Stimulated activated CD4-positive, alpha-beta T cell treated with anti-CD3 and anti-CD28 coated beads, Interleukin-1b, Interleukin-23, amount 100 ng/mL, for 4 hours (primary cell): ENCODE measurements around the gene TMX4.
A peak's percentile ranks its signal among the peaks of the same experiment; 100 is the strongest.
"Not testable (repeated sequence)": the region's sequence is repeated elsewhere in the genome, so short reads cannot be mapped to it uniquely, and the experiment has no call there.

ENCODE experiments used
- DNase-seq, 2 donors: peaks; one replicate each; pipeline ENCODE4 v3.0.0-alpha.2; 2020; ENCODE audit warnings: low read depth in 2 of 2

TMX4 gene, protein sequence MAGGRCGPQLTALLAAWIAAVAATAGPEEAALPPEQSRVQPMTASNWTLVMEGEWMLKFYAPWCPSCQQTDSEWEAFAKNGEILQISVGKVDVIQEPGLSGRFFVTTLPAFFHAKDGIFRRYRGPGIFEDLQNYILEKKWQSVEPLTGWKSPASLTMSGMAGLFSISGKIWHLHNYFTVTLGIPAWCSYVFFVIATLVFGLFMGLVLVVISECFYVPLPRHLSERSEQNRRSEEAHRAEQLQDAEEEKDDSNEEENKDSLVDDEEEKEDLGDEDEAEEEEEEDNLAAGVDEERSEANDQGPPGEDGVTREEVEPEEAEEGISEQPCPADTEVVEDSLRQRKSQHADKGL

DNA sequence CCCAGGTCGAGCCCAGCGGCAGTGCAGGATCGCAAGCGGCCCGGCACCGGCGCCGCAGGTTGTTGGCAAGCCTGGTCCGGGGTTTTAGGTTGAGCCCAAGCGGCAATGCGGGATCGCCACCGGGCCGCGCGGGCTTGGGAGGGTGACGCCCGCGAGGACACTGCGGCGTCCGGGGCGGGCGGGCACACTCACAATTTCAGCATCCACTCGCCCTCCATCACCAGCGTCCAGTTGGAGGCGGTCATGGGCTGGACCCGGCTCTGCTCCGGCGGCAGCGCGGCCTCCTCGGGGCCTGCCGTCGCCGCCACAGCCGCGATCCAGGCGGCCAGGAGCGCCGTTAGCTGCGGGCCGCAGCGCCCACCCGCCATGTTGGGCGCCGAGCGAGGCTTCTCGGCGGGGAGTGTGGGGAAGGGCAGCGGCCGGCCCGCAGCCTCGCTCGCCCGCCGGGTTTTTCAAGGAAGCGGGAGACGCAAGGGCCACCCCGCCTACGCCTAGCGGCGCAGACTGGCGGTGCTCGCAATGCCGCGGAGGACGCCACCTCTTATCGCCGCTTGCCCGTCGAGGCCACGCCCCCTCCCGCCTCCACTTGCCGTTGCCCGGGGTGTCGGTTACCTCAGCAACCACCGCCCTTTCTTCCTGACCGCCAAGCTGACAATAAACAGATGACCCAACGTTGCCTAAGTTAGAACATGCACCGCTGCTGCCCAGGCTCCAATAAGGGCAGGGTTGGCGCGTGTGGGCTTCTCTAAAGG, at the start of gene TMX4:
Gene TMX4, minus strand, starts transcription at position 516 of the 752 bp plus-strand sequence. Its CDS starts 148 bp downstream, at position 368.
- DNase-seq: peak; percentile 77 to 89

DNA sequence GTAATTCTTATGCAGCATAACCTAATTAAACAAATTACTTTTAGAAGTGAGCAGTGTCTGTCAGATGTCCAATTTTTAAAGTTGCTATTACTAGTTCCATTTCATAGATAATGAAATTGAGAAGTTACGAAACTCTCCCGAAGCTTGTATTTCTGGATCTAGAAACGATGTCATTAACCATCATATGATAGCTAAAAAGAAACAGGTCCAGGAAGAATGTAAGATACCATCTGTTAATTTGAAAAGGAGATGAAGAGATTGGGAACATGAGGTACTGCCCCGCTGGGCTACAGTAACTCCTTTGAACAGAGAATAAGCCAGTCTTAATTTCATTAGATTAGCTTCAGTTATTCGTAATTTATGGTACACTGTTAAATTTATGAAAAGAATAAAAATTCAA, 47.5 kb upstream of the TMX4 start:
- DNase-seq: no peak

DNA sequence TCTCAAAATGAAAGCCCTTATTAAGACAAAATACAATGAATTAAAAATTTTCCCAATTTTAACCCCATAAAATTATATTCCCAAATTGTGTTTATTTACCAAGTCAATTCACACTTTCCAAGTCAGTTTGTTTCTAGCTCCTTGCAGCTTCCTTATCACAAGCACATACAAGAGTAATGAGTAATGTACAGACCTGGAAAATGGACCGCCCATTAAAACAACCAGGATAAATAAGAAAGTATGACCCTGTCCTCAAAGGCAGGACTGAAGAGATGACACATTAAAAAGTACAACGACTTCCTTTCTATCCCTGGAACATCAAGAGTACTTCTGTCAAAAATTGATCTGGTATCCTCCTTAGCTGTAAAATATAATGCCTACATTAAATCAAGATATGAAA, 47.1 kb upstream of the TMX4 start:
- DNase-seq: no peak

DNA sequence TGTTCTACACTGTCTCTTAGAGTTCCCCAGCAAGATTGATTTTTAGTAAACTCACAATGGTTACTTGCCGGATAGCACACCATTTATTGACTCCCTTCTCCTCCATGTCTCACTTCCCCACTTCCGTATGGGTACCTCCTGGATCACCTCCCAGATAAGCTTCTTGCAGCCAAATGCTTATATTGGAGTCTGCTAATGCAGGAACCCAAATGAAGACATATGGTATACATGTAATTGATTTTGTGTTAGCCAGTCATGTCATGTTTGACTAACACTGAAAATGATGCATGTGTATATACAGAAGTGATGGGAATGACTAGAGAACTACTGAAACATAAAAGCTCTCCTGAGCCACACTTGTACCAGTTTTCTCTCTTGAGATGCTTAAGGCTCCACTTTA, 46.1 kb upstream of the TMX4 start:
- DNase-seq: no peak

DNA sequence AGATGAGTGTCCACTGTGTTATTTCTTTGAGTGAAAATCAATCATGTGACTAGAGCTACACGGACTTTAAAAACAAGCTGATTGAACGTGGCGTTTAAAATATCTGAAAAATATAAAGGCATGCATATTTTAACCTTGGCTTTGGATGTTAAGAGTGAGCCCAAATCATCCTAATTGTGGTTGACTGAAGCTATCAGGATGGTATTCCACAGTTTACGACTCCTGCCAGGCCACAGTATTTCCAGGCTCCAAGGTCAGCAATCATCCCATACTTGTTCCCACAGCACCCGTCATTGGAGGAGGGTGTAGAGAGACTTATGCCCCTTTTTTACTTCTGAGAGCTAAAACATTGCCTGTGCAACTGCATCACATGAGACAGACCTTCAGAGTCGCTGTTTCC, 43.2 kb upstream of the TMX4 start:
- DNase-seq: no peak

DNA sequence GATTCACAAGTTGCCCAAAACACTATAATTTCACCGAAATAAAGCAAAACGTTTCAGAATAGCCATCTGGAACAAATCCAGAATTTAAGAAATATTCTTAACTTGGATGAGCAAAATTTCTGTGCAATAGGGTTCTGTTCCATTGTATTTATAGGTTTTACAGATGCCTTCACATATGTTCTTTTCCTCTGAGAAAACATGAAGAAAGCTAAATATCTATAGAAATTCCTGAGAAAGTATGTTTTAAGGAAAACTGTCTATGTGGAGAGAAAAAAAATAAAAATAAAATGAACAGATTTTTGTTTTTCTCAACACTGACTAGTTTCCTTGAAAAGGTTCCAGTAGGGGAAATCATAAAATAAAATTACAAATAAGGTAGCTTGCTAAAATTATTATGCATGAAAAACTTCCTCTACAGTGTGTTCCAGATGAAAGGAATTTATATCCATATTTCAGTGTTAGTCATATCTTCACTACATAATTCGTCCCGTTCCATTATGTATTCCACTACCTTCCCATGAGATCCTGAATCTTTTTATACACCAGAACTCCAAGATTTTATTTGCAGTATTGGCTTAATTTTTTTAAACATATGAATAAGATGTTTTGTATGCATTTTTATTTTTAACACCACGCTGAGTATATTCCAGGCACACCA, 42.4 kb upstream of the TMX4 start:
- no peak for DNase-seq

DNA sequence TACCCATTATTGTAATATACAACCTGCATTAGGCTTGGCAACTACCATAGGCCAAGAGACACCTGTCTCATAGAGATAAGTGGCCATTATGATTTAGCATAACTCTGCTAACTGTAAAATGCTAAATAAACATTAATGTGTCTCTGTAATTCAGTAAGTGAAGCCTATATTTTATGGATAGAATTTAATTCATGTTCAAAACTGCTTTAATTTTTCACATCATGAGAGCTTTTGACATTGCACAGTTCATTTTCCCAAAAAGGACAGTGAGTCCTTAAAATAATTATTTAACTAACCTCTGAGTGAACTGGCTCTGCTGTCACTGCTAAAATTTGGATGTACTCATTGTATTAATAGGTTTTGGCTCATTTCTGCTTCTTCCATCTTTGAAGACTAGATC, 41.4 kb upstream of the TMX4 start:
- DNase-seq: no peak

DNA sequence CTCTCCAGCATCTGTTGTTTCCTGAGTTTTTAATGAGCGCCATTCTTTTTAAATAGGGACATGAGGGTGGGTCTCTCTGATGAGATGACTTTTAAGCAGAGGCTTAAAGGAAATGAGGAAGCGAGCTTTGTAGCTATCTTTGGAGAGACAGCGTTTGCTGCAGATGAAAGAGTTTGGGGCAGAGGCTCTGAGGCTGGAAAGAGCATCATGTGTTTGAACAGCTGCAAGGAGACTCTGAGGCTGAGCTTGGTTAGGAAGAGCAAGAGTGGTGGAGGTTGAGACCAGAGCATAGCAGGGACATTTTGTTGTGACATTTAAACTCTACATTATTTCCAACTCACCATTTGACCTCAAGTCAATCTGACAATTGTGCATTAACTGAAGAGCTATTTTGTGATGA, 38.3 kb upstream of the TMX4 start:
- no peak for DNase-seq

DNA sequence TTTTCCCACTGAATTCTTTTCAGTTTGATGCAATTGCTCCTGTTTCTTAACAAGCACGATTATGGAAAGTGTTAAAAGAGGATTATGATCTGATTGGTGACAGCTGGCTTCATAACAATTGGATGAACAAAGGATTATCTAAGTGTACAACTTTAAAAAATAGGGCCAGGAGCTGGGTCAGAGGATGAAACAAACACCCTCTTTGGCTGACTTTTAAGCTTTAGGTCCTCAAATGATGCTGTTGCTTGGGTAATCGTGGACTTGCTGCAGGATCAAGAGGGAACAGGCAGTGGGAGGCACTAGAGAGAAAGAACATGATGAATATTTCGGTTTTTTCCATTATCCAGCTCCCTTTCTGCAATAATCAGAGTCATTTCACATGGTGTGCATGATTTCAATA, 35.5 kb upstream of the TMX4 start:
- DNase-seq: no peak

DNA sequence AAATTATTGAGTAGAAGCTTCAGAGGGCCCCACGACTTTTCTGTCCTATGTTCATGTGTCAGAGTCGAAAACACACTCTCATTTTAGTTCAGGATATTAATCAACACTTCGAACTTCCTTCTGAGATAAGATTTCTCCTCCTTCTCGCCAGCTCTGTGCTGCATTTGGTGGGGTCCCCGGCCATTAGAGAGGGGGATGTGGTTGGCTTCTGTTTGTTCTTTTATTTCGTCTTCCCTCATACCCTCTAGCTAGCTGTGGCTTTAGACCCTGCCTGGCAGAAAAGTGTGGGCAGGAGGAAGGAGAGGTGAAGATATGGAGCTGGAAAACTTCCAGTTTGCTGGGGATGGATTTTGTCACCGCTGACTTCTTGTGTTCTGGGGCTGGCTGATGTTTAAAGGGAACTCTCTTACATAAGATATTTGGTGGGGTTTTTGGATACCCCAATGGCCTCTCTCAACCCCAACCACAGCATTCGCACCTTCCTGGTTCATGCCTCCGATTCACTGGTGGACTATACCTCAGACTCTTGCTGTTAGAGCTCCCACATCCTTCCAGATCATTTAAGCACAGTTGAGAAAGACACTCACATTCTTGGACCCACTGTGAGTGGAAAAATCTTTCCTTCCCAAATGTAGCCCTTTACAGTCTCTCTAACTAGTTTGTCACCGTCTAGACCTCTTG, 30.7 kb upstream of the TMX4 start:
- DNase-seq: no peak

DNA sequence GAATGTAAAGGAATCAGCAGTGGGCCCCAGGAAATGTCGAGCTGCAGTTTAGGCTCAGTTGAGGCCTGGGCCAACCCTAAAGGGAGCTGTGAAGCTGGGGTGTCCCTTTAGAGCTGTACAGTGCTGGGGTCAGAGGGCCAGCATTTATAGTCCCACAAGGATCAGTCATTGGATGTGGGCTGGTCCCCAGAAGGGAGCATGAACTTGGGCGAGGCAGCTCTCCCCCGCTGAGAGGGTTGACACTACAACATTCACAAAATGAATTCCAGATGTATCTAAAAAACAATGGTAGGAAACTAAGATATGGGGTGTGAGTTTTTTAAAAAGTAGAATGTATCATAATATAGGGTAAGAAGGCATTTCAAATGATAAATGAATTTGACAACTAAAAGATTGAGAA, 29.7 kb upstream of the TMX4 start:
- DNase-seq: no peak

DNA sequence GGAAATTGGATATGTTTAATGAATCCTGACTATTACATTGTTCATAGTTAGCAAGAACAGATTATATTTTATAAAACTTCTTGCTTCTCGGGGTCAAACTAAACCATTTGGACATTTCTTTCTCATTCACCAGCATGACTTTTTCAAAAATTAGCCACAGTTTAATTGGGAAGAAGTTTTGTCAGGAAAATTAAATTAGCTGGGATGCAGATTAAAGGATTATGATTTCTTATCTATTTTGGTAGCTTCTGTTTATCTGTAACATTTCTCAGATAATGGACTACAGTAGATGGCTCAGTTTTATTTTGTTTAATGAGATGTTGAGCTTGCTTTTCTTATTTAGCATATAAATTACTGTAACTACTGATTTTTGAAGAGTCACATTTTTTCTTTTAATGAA, 26.4 kb upstream of the TMX4 start:
- no peak for DNase-seq

DNA sequence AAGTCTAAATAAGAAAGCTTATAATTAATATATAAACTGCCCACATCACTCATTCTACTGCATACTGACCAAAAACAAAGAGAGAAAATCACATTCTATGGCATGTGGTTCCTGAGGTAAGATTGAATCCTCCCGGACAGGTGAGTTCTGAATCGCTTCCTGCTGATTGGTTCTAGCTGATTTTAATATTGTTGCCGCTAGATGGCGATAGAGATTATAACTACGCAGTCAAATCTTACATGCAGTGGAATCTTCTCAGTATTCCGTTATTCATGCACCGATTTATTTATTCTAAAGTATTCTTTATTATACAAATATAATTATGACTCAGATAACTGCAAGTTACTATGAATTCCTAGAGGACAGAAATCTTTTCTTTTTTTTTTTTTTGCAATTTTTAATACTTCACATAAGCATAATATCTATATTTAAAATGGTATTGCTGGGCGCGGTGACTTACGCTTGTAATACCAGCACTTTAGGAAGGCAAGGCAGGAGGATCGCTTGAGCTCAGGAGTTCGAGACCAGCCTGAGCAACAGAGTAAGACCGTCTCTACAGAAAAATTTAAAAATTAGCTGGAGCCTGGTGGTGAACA, 24.2 kb upstream of the TMX4 start:
- peak in 1 of 2 donors; percentile 28 for DNase-seq

DNA sequence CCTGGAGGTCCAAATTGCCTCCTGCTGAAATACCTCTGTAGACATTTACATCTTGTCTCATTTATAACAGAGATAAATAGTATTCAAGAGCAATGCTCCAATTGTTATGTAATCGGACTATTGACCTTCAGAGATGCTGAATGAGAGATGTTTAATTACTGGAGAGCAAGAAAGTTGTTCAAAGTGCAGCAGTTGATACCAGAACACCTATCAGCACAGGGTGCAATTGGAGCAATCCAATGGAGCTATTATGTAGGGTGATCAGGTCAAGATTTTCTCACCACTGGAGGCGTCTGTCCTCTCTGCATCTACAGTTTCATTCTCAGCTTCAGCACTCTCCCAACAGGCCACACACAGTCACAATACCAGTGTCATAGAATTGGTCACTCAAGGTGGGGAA, 19.5 kb upstream of the TMX4 start:
- DNase-seq: no peak

DNA sequence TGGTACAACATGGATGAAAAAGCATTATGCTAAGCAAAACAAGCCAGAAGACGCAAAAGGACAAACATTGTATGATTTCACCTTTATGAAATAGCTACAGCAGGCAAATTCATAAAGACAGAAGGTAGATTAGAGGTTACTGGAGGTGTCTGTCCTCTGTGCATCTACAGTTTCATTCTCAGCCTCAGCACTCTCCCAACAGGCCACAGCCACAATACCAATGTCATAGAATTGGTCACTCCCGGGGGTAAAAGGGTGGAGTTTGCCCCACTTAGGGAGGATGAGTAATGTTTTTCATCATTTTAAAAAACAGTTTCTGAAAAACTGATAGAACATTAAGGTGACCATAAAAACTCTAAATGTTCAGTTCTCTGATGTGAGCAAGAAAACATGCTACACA, 17.2 kb upstream of the TMX4 start:
- DNase-seq: no peak

DNA sequence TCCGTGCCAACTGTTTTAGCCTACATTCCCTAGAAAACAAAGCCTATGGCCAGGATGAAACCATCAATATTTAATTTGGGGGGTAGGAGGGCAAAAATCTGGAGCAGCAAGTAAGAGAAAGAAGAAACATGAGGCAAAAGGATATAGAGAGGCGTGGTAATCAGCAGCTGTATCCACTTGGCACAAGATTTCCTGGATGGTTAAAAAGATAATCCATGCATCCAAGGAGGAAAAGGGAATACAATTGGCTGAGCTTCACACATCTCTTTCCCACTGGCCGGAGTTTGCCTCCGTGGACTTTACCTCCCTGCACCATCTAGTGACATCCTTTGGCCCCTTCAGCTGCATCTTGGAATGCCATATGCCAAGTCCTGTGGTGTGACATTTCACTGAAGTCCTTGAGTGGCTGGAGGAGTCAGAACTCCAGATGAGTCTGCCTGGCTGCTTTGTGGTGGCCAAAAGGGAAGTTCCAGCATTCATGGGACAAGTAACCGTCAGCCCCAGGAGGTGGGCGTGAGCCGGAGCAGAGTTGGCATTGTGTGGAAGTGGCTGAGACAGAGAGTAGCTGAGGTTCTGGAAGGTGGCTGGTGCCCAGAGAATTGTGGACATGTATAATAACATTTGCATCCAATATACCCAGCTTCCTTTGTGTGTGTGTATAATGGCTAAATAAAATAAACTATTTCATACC, 13.7 kb upstream of the TMX4 start:
- no peak for DNase-seq

DNA sequence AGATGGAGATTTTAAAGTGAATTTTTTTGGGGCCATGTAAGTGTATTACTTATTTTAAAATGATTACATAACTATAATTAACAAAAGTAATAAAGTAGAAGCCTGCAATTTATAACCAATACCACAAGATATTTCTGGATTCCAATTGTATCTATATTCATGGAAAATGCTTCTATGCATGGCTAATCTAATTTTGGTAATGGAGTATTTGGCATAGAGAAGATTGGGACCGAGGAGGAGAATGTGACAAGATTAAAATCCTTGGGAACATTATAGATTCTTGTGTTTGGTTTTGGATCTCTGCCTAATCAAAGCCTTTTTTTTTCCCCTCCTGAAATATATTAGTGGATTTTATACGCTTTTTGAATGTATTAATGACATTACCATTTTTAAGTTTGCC, 12.9 kb upstream of the TMX4 start:
- no peak for DNase-seq

DNA sequence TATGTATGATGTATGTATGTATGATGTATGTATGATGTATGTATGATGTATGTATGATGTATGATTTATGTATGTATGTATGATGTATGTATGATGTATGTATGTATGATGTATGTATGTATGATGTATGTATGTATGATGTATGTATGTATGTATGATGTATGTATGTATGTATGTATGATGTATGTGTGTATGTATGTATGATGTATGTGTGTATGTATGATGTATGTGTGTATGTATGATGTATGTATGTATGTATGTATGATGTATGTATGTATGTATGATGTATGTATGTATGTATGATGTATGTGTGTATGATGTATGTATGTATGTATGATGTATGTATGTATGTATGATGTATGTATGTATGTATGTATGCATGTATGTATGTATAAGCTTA, 12.0 kb upstream of the TMX4 start:
- not testable (repeated sequence) for DNase-seq

DNA sequence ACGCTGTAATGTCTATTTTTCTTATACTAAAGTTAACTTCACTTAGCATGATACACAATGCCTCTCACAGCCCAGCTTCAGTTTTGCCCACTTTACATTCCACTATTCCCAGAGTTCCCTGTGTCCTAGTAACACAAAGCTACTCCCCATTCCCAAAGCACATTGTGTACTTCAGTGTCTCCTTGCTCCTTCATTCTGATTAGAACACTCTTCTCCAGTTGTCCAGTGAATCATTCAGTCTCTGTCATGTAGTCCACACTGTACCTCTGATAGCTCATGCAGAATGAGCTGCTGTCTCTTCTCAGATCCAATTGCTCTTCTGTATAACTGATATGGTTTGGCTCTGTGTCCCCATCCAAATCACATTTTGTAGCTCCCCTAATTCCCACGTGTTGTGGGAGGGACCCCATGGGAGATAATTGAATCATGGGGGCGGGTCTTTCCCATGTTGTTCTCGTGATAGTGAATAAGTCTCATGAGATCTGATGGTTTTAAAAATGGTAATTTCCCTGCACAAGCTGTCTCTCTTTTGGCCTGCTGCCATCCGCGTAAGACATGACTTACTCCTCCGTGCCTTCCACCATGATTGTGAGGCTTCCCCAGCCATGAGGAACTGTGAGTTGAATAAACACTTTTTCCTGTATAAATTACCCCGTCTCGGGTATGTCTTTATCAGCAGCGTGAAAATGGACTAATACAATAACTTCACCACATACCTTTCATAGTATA, 2.1 kb upstream of the TMX4 start:
- no peak for DNase-seq

DNA sequence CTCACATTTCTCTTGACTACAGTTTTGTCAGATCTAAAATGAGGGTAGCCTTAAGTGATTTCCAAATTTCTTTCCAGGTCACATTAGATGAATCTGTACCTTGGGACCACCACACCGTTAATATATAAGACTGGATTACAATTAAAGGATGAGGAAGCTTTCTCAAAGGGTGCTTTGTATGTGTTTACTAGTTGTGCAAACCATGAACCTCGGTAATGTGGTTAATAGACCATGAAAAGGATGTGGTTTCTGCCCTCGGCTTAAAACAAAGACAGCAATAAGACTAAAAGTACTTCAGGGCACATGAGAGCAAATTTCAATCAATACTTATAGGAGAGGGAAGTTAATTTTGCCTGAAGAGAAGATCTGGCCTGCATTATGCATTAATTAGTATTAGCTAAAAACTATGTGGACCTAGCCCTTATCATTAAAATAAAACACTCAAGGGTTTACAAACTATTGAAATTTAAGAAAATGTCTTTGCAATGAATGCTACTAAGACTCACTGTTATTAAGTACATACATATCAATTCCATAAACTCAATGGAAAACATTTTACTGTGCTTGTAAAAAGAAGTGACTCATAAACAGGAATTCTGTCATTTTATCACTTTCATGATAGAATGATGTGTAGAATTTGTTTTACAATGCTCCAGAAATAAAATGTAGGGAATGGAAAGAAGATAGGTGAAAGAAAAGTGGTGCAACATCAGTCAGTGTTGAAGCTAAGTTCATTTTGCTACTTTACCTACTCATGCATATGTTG, 936 bp upstream of the TMX4 start:
- DNase-seq: no peak
